ENCODE results near the gene CLEC18C.
"Not testable (repeated sequence)": the region's sequence is repeated elsewhere in the genome, so short reads cannot be mapped to it uniquely, and the experiment has no call there.

The CLEC18C gene

GRCh38 chr16:70173212-70173837 lies at the start of gene CLEC18C:
Gene CLEC18C, plus strand, starts transcription at chr16:70173787. Its CDS starts 492 bp downstream, at chr16:70174279.
- not testable (repeated sequence) for H3K9ac ChIP-seq, H3K9me3 ChIP-seq, H3K4me1 ChIP-seq, H3K36me3 ChIP-seq, H3K27ac ChIP-seq, H3K4me3 ChIP-seq, H3K27me3 ChIP-seq, H4K20me1 ChIP-seq, H3K4me2 ChIP-seq

DNA sequence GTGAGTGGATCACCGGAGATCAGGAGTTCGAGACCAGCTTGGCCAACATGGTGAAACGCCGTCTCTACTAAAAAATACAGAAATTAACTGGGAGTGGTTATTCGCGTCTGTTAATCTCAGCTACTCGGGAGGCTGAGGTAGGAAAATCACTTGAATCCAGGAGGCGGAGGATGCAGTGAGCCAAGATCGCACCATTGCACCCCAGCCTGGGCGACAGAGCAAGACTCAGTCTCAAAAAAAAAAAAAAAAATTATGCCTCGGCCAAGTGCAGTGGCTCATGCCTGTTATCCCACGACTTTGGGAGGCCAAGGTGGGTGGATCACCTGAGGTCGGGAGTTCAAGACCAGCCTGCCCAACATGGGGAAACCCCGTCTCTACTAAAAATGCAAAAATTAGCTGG lies 49.8 kb upstream of the CLEC18C start:
- H4K20me1 ChIP-seq, result peaks cover 42% of the 10 kb centered on the region
- not testable (repeated sequence) for H3K27me3 ChIP-seq, H3K4me3 ChIP-seq, H3K4me1 ChIP-seq, H3K27ac ChIP-seq, H3K9me3 ChIP-seq, H3K4me2 ChIP-seq, H3K9ac ChIP-seq
- peaks cover 86% of the 10 kb centered on the region for H3K36me3 ChIP-seq

GRCh38 chr16:70126226-70126625 lies 47.4 kb upstream of the CLEC18C start:
- H3K27ac ChIP-seq, H3K4me1 ChIP-seq, H3K4me3 ChIP-seq, H3K4me2 ChIP-seq, H3K27me3 ChIP-seq, H3K9me3 ChIP-seq, H3K9ac ChIP-seq: not testable (repeated sequence)
- Histone ChIP-seq H3K36me3 (peaks cover 96% of the 10 kb centered on the region), H4K20me1 (peaks cover 34% of the 10 kb centered on the region)

GRCh38 chr16:70127706-70128105 lies 45.9 kb upstream of the CLEC18C start:
- H3K36me3 ChIP-seq, result peaks cover 96% of the 10 kb centered on the region

DNA sequence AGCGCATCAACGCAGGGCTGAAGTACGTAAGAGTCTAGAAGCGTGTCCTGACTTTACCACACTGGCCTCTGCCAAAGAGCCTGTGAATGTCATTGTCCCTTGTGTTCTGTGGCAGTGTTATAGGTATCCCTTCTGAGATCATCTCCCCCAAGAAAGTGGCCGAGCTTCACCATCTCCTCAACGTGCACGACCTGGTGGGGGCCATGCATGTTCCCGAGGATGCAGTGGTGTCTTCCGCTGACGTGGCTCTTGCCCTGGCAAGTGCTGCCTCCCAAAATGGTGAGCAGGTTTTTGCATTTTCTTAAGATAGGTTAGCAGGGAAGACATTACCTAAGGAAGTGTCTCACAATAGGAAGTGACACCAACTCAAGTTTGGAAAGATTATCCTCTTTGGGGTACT lies 44.7 kb upstream of the CLEC18C start:
- H3K4me3 ChIP-seq, H3K4me1 ChIP-seq, H3K9me3 ChIP-seq, H3K27me3 ChIP-seq, H3K9ac ChIP-seq, H3K27ac ChIP-seq, H3K4me2 ChIP-seq: not testable (repeated sequence)
- Histone ChIP-seq H4K20me1 (peaks cover 21% of the 10 kb centered on the region; the same call in 1 of the 2 replicates), H3K36me3 (peaks cover 96% of the 10 kb centered on the region)

More at GRCh38 chr16:70127706-70128105, 45.9 kb upstream of the CLEC18C start:
- not testable (repeated sequence) for H3K9ac ChIP-seq, H3K27ac ChIP-seq, H3K4me1 ChIP-seq, H3K4me2 ChIP-seq, H3K27me3 ChIP-seq, H3K9me3 ChIP-seq, H3K4me3 ChIP-seq
- H4K20me1 ChIP-seq, result peaks cover 22% of the 10 kb centered on the region; the same call in 1 of the 2 replicates

DNA sequence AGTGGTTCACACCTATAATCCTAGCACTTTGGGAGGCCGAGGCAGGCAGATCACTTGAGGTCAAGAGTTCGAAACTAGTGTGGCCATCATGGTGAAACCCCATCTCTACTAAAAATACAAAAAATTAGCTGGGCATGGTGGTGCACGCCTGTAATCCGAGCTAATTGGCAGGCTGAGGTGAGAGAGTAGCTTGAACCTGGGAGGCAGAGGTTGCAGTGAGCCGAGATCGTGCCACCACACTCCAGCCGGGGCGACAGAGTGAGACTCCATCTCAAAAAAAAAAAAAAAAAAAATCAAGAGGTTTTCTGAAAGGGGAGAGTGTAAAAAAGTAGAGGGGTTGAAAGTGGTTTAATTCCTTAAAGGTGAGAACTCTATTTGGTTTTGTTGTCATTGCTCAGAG lies 37.8 kb upstream of the CLEC18C start:
- H3K4me2 ChIP-seq, H3K27me3 ChIP-seq, H4K20me1 ChIP-seq, H3K9ac ChIP-seq, H3K27ac ChIP-seq, H3K4me1 ChIP-seq, H3K4me3 ChIP-seq, H3K9me3 ChIP-seq: not testable (repeated sequence)
- H3K36me3 ChIP-seq, result peaks cover 99% of the 10 kb centered on the region

GRCh38 chr16:70136595-70136994 lies 37.0 kb upstream of the CLEC18C start:
- H3K9me3 ChIP-seq, H3K9ac ChIP-seq, H3K4me2 ChIP-seq, H3K4me3 ChIP-seq, H3K27ac ChIP-seq, H3K27me3 ChIP-seq, H3K4me1 ChIP-seq, H4K20me1 ChIP-seq: not testable (repeated sequence)
- peaks cover 100% of the 10 kb centered on the region for H3K36me3 ChIP-seq

DNA sequence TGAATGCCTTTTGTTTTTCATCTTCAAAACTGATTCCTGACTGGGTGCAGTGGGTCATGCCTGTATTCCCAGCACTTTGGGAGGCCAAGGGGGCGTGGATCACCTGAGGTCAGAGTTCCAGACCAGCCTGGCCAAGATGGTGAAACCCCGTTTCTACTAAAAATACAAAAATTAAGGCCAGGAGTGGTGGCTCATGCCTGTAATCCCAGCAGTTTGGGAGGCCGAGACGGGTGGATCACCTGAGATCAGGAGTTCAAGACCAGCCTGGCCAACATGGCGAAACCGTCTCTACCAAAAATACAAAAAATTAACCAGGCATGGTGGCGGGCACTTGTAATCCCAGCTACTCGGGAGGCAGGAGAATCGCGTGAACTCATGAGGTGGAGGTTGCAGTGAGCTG lies 30.8 kb upstream of the CLEC18C start:
- H4K20me1 ChIP-seq, H3K4me3 ChIP-seq, H3K4me2 ChIP-seq, H3K9ac ChIP-seq, H3K27ac ChIP-seq, H3K4me1 ChIP-seq, H3K9me3 ChIP-seq, H3K27me3 ChIP-seq: not testable (repeated sequence)
- peaks cover 84% of the 10 kb centered on the region for H3K36me3 ChIP-seq

DNA sequence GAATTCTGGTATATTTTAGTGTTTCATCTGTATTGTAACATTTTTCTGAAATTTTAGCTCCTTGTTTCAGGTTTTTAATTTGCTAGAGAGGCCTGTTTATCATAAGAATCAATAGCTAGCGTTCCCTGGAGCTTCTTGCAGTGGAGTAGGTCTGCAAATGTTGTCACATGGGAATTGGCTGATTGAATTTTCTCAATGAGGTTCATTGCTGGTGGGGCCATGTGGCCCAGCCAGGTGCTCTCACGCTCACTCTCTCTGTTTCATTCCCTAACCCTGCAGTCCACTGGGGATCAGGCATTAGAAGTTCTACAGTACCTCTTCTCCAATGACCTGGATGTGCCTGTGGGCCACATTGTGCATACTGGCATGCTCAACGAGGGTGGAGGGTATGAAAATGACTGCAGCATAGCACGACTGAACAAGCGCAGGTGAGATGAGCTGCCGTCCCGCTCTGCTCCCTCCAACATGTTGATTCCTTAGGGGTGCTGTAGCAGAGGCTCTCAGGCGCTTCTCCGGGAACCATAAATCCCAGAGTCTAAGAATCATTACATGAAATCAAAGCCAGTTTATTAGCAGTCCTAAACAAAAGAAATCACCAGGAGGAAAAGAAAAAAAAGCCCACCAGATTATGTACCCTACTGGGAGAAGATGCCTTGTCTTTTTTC lies 30.2 kb upstream of the CLEC18C start:
- not testable (repeated sequence) for H3K9me3 ChIP-seq, H3K27me3 ChIP-seq, H3K27ac ChIP-seq, H3K4me2 ChIP-seq, H4K20me1 ChIP-seq, H3K4me1 ChIP-seq, H3K4me3 ChIP-seq, H3K9ac ChIP-seq
- peaks cover 84% of the 10 kb centered on the region for H3K36me3 ChIP-seq

- H3K4me2 ChIP-seq, H3K9me3 ChIP-seq, H4K20me1 ChIP-seq, H3K9ac ChIP-seq, H3K4me1 ChIP-seq, H3K4me3 ChIP-seq, H3K27ac ChIP-seq, H3K27me3 ChIP-seq: not testable (repeated sequence)
- H3K36me3 ChIP-seq, result peaks cover 84% of the 10 kb centered on the region
These were observed 25.7 kb upstream of the CLEC18C start for GRCh38 chr16:70147853-70148252.

- not testable (repeated sequence) for H3K9ac ChIP-seq, H3K4me3 ChIP-seq, H3K27ac ChIP-seq, H3K27me3 ChIP-seq, H4K20me1 ChIP-seq, H3K9me3 ChIP-seq, H3K4me1 ChIP-seq, H3K4me2 ChIP-seq
- peaks cover 84% of the 10 kb centered on the region for H3K36me3 ChIP-seq
These were observed 25.1 kb upstream of the CLEC18C start for GRCh38 chr16:70148453-70148852.

DNA sequence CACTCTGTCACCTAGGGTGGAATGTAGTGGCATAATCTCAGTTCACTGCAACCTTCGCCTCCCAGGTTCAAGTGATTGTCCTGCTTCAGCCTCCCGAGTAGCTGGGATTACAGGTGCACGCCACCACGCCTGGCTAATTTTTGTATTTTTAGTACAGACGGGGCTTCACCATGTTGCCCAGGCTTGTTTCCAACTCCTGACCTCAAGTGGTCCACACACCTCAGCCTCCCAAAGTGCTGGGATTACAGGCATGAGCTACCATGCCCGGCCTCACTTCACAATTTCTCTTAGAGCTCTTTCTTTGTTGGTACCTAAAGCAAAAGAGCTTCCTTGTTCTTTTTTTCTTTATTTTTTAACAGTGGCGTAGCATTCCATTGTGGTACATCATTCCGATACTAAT lies 24.3 kb upstream of the CLEC18C start:
- peaks cover 86% of the 10 kb centered on the region for H3K36me3 ChIP-seq
- H3K9me3 ChIP-seq, result not testable (repeated sequence)

More for the DNA sequence above, 24.3 kb upstream of the CLEC18C start:
- not testable (repeated sequence) for H4K20me1 ChIP-seq, H3K27me3 ChIP-seq, H3K4me1 ChIP-seq, H3K27ac ChIP-seq, H3K4me3 ChIP-seq, H3K9ac ChIP-seq, H3K4me2 ChIP-seq

All from BLaER1 (cell line).